ENCODE results near the gene KCNMB1.

- no peak for TF ChIP-seq EZH2phosphoT487 (conservative IDR thresholded peaks at IDR 0.05; ENCODE audit: low read length)
- TF ChIP-seq CTCF (IDR thresholded peaks at IDR 0.05; ENCODE audit: insufficient read depth, low read length, poor library complexity, severe bottlenecking): no peak
These were observed 41.8 kb upstream of the KCNMB1 start for GRCh38 chr5:170430866-170431437.

Data from SU-DHL-6 (cell line).